GM19438 (cell line): Measurements from ENCODE around the gene CEP57.
"Not testable (repeated sequence)": the region's sequence is repeated elsewhere in the genome, so short reads cannot be mapped to it uniquely, and the experiment has no call there.

Experiments
- ATAC-seq: cut with Tn5 transposase; IDR thresholded peaks from one replicate; pipeline ENCODE4 v1.9.1; 2021; ENCODE audit warnings: low read depth; ENCODE audit not compliant: unreplicated experiment

The CEP57 gene

GRCh38 chr11:95795627-95796295 lies 5.5 kb downstream of the CEP57 start:
- no peak for ATAC-seq

- no peak for ATAC-seq
These were observed 6.2 kb downstream of the CEP57 start for GRCh38 chr11:95796501-95796900.

GRCh38 chr11:95799546-95799945 lies 9.2 kb downstream of the CEP57 start:
- no peak for ATAC-seq

- ATAC-seq: no peak
These were observed 10.1 kb downstream of the CEP57 start for GRCh38 chr11:95800438-95800837.

- ATAC-seq: no peak
These were observed 12.5 kb downstream of the CEP57 start for GRCh38 chr11:95802806-95803205.

- ATAC-seq: no peak
These were observed 13.7 kb downstream of the CEP57 start for GRCh38 chr11:95803973-95804372.

- ATAC-seq: no peak
These were observed 15.6 kb downstream of the CEP57 start for GRCh38 chr11:95805869-95806268.

GRCh38 chr11:95806464-95806863 lies 16.2 kb downstream of the CEP57 start:
- not testable (repeated sequence) for ATAC-seq

- not testable (repeated sequence) for ATAC-seq
These were observed 20.8 kb downstream of the CEP57 start for GRCh38 chr11:95811052-95811451.

- ATAC-seq: no peak
These were observed 25.7 kb downstream of the CEP57 start for GRCh38 chr11:95816037-95816436.

GRCh38 chr11:95821640-95822039 lies 31.3 kb downstream of the CEP57 start:
- no peak for ATAC-seq

- no peak for ATAC-seq
These were observed 37.4 kb downstream of the CEP57 start for GRCh38 chr11:95827696-95828095.

- ATAC-seq: no peak
These were observed 39.4 kb downstream of the CEP57 start for GRCh38 chr11:95829580-95830259.

GRCh38 chr11:95831198-95831883 lies 41.0 kb downstream of the CEP57 start:
- ATAC-seq: no peak

- ATAC-seq: no peak
These were observed 42.5 kb downstream of the CEP57 start for GRCh38 chr11:95832763-95833162.

- ATAC-seq: no peak
These were observed 43.1 kb downstream of the CEP57 start for GRCh38 chr11:95833378-95833777.

- no peak for ATAC-seq
These were observed 45.1 kb downstream of the CEP57 start for GRCh38 chr11:95835351-95835750.

- peak; percentile 99 for ATAC-seq
These were observed 45.6 kb downstream of the CEP57 start for GRCh38 chr11:95835768-95836488.

- ATAC-seq: no peak
These were observed 54.9 kb downstream of the CEP57 start for GRCh38 chr11:95845167-95845566.

GRCh38 chr11:95849087-95849825 lies 59.0 kb downstream of the CEP57 start:
- no peak for ATAC-seq
